Neural cell (in vitro differentiated cells): Measurements from ENCODE around the gene SKOR2. TPM values are rescaled to one million over a fixed set of nuclear protein-coding genes. Genes with fewer than 3 reads are reported as not detected.

Experiments used
- H2AFZ ChIP-seq: fragments of 200-600, 300-800 bp; sonication (generic), shearing (Covaris generic); 2 replicates; pipeline ENCODE4 v1.6.0; 2014; ENCODE audit warnings: low read depth, mild to moderate bottlenecking, antibody characterized with exemption, low read length, moderate library complexity
- H3F3A ChIP-seq: fragments of 200-600 bp; shearing (Covaris generic); 2 replicates; pipeline ENCODE4 v1.6.1; 2016; ENCODE audit warnings: mild to moderate bottlenecking, moderate library complexity, mixed read lengths, antibody characterized with exemption, low read length; ENCODE audit not compliant: insufficient read depth, poor library complexity, severe bottlenecking
- H3K27ac ChIP-seq: fragments of 200-600, 300-800 bp; sonication (generic), shearing (Covaris generic); 2 replicates; pipeline ENCODE4 v1.5.1; 2014; ENCODE audit warnings: mild to moderate bottlenecking, low read length, moderate library complexity
- H3K27me3 ChIP-seq: fragments of 300-800, 200-600 bp; sonication (generic), shearing (Covaris generic); 2 replicates; pipeline ENCODE4 v1.6.0; 2014; ENCODE audit warnings: mild to moderate bottlenecking, low read depth, low read length, moderate library complexity; ENCODE audit not compliant: insufficient read depth
- H3K36me3 ChIP-seq: fragments of 300-800, 200-600 bp; sonication (generic), shearing (Covaris generic); 2 replicates; pipeline ENCODE4 v1.5.1; 2014; ENCODE audit warnings: mild to moderate bottlenecking, antibody characterized with exemption, low read length, moderate library complexity; ENCODE audit not compliant: insufficient read depth
- H3K4me2 ChIP-seq: fragments of 300-800, 200-600 bp; sonication (generic), shearing (Covaris generic); 2 replicates; pipeline ENCODE4 v1.6.0; 2014; ENCODE audit warnings: mild to moderate bottlenecking, low read length
- H3K4me3 ChIP-seq: fragments of 300-800, 200-600 bp; sonication (generic), shearing (Covaris generic); 2 replicates; pipeline ENCODE4 v1.5.1; 2014; ENCODE audit warnings: mild to moderate bottlenecking, low read length, moderate library complexity
- H3K79me2 ChIP-seq: fragments of 200-600 bp; shearing (Covaris generic); replicated peaks from 2 replicates; pipeline ENCODE4 v1.6.0; 2014; ENCODE audit warnings: mild to moderate bottlenecking, low read length, moderate library complexity; ENCODE audit not compliant: insufficient read depth
- H3K9ac ChIP-seq: fragments of 300-800, 200-600 bp; sonication (generic), shearing (Covaris generic); 2 replicates; pipeline ENCODE4 v1.6.1; 2016; ENCODE audit warnings: mild to moderate bottlenecking, low read length, mixed read lengths
- H3K9me2 ChIP-seq: fragments of 200-600 bp; shearing (Covaris generic); 2 replicates; pipeline ENCODE4 v1.6.1; 2016; ENCODE audit warnings: mild to moderate bottlenecking, low read length, mixed read lengths; ENCODE audit not compliant: insufficient read depth
- H3K9me3 ChIP-seq: fragments of 200-600, 300-800 bp; sonication (generic), shearing (Covaris generic); 2 replicates; pipeline ENCODE4 v1.6.1; 2016; ENCODE audit warnings: mild to moderate bottlenecking, mixed run types, low read length, moderate library complexity, mixed read lengths
- H4K20me1 ChIP-seq: fragments of 200-600 bp; shearing (Covaris generic); 2 replicates; pipeline ENCODE4 v1.6.1; 2016; ENCODE audit warnings: mild to moderate bottlenecking, mixed run types; ENCODE audit not compliant: insufficient read depth
- EP300 ChIP-seq: fragments of 450-650 bp; conservative IDR thresholded peaks from 2 replicates; pipeline ENCODE4 v1.6.1; 2014; ENCODE audit warnings: antibody characterized with exemption, mild to moderate bottlenecking, moderate library complexity; ENCODE audit not compliant: poor library complexity, severe bottlenecking
- EZH2 ChIP-seq: fragments of 200-600, 300-800 bp; shearing (Covaris generic), sonication (generic); IDR thresholded peaks from 2 replicates; pipeline ENCODE4 v1.6.1; 2014; ENCODE audit warnings: antibody characterized with exemption, low read length, borderline replicate concordance, mild to moderate bottlenecking; ENCODE audit not compliant: insufficient read depth, poor library complexity, severe bottlenecking
- MXI1 ChIP-seq: fragments of 450-650 bp; conservative IDR thresholded peaks from 2 replicates; pipeline ENCODE4 v1.6.1; 2014; ENCODE audit warnings: antibody characterized with exemption, mild to moderate bottlenecking; ENCODE audit not compliant: poor library complexity, severe bottlenecking
- POLR2AphosphoS5 ChIP-seq: IDR thresholded peaks from 2 replicates; pipeline ENCODE4 v1.6.1; 2012
- RAD21 ChIP-seq: fragments of 450-650 bp; conservative IDR thresholded peaks from 2 replicates; pipeline ENCODE4 v1.6.1; 2014; ENCODE audit warnings: antibody characterized with exemption, mild to moderate bottlenecking, moderate library complexity
- SMC3 ChIP-seq: fragments of 450-650 bp; conservative IDR thresholded peaks from 2 replicates; pipeline ENCODE4 v1.6.1; 2014; ENCODE audit warnings: antibody characterized with exemption, mild to moderate bottlenecking, moderate library complexity; ENCODE audit not compliant: poor library complexity
- TAF1 ChIP-seq: IDR thresholded peaks from 2 replicates; pipeline ENCODE4 v1.6.1; 2012; ENCODE audit warnings: low read depth
- polyA plus RNA-seq: library from polyadenylated mRNA; depleted of rRNA; stranded (reverse); fragments of >200 nt; gene quantifications from 2 replicates; pipeline ENCODE4 v1.2.3, GENCODE V29; 2014
- TF ChIP-seq, protein P1 (sequence below): IDR thresholded peaks from 2 replicates; pipeline ENCODE4 v1.6.1; 2012; ENCODE audit warnings: borderline replicate concordance
- TF ChIP-seq, protein P2 (sequence below): fragments of 450-650 bp; IDR thresholded peaks from 2 replicates; pipeline ENCODE4 v1.5.1; 2014; ENCODE audit warnings: antibody characterized with exemption, mild to moderate bottlenecking, moderate library complexity; ENCODE audit not compliant: poor library complexity, severe bottlenecking

Gene SKOR2
- polyA plus RNA-seq, 1 donor from 2014 or later, result not detected

DNA sequence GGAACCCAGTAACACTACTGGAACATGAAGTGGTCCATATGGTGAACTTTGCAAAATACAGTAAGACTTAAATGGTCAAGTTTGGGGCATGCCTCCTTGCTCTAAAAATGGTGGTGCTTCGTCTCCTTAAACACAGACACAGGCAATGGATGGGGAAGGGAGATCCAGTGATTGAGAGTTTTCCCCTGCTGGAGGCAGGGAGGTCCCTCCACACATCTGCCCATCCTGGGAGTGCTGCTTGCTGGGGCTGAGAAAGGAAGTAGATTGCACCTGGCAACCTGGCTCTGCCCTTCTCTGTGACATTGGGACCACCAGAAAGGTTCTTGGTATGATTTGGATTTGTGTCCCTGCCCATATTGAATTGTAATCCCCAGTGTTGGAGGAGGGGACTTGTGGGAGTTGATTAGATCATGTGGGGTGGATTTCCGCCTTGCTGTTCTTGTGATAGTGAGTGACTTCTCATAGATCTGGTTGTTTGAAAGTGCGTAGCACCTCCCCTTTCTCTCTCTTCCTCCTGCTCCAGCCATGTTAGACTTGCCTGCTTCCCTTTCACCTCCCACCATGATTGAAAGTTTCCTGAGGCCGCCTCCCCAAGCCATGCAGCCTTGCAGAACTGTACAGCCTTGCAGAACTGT is 35.4 kb upstream of the SKOR2 start:
- no peak overlapping the region for H3K9ac ChIP-seq
- no peak overlapping the region for H3K27ac ChIP-seq
- TF ChIP-seq, protein P1, sequence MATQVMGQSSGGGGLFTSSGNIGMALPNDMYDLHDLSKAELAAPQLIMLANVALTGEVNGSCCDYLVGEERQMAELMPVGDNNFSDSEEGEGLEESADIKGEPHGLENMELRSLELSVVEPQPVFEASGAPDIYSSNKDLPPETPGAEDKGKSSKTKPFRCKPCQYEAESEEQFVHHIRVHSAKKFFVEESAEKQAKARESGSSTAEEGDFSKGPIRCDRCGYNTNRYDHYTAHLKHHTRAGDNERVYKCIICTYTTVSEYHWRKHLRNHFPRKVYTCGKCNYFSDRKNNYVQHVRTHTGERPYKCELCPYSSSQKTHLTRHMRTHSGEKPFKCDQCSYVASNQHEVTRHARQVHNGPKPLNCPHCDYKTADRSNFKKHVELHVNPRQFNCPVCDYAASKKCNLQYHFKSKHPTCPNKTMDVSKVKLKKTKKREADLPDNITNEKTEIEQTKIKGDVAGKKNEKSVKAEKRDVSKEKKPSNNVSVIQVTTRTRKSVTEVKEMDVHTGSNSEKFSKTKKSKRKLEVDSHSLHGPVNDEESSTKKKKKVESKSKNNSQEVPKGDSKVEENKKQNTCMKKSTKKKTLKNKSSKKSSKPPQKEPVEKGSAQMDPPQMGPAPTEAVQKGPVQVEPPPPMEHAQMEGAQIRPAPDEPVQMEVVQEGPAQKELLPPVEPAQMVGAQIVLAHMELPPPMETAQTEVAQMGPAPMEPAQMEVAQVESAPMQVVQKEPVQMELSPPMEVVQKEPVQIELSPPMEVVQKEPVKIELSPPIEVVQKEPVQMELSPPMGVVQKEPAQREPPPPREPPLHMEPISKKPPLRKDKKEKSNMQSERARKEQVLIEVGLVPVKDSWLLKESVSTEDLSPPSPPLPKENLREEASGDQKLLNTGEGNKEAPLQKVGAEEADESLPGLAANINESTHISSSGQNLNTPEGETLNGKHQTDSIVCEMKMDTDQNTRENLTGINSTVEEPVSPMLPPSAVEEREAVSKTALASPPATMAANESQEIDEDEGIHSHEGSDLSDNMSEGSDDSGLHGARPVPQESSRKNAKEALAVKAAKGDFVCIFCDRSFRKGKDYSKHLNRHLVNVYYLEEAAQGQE, result no peak
- TF ChIP-seq, protein P2, sequence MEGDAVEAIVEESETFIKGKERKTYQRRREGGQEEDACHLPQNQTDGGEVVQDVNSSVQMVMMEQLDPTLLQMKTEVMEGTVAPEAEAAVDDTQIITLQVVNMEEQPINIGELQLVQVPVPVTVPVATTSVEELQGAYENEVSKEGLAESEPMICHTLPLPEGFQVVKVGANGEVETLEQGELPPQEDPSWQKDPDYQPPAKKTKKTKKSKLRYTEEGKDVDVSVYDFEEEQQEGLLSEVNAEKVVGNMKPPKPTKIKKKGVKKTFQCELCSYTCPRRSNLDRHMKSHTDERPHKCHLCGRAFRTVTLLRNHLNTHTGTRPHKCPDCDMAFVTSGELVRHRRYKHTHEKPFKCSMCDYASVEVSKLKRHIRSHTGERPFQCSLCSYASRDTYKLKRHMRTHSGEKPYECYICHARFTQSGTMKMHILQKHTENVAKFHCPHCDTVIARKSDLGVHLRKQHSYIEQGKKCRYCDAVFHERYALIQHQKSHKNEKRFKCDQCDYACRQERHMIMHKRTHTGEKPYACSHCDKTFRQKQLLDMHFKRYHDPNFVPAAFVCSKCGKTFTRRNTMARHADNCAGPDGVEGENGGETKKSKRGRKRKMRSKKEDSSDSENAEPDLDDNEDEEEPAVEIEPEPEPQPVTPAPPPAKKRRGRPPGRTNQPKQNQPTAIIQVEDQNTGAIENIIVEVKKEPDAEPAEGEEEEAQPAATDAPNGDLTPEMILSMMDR, result no peak
- TF ChIP-seq EP300 (no peak), SMC3 (no peak), RAD21 (no peak), TAF1 (no peak), MXI1 (no peak), EZH2 (no peak), POLR2AphosphoS5 (no peak)
- H4K20me1 ChIP-seq, result no peaks in the 10 kb centered on the region
- H3F3A ChIP-seq, result no peaks in the 10 kb centered on the region
- no peaks in the 10 kb centered on the region for H3K79me2 ChIP-seq
- H3K9me2 ChIP-seq, result no peaks in the 10 kb centered on the region
- H3K36me3 ChIP-seq, result no peaks in the 10 kb centered on the region
- no peak overlapping the region for H3K4me2 ChIP-seq
- no peaks in the 10 kb centered on the region for H3K27me3 ChIP-seq
- no peak overlapping the region for H2AFZ ChIP-seq
- H3K9me3 ChIP-seq, result no peaks in the 10 kb centered on the region
- no peak overlapping the region for H3K4me3 ChIP-seq

DNA sequence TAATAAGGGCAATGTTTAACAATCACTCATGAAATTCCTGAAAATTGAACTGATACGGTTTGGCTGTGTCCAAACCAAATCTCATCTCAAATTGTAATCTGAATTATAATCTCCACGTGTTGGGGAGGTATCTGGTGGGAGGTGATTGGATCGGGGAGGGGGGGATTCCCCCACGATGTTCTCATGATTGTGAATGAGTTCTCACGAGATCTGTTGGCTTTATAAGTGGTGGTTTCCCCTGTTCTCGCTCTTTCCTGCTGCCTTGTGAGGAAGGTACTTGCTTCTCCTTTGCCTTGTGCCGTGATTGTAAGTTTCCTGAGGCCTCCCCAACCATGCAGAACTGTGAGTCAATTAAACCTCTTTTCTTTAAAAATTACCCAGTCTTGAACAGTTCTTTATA is 34.0 kb upstream of the SKOR2 start:
- Histone ChIP-seq H4K20me1 (no peaks in the 10 kb centered on the region), H3F3A (no peaks in the 10 kb centered on the region)

More for the DNA sequence above, 34.0 kb upstream of the SKOR2 start:
- Histone ChIP-seq H3K36me3 (no peaks in the 10 kb centered on the region), H3K4me2 (no peak overlapping the region), H2AFZ (no peak overlapping the region), H3K9me2 (no peaks in the 10 kb centered on the region), H3K4me3 (no peak overlapping the region), H3K27ac (no peak overlapping the region), H3K79me2 (no peaks in the 10 kb centered on the region), H3K27me3 (no peaks in the 10 kb centered on the region), H3K9me3 (no peaks in the 10 kb centered on the region), H3K9ac (no peak overlapping the region)
- TF ChIP-seq, protein P2, result no peak
- no peak for TF ChIP-seq EZH2
- TF ChIP-seq MXI1, result no peak
- no peak for TF ChIP-seq SMC3
- no peak for TF ChIP-seq POLR2AphosphoS5
- TF ChIP-seq, protein P1, result no peak
- no peak for TF ChIP-seq EP300
- no peak for TF ChIP-seq TAF1
- no peak for TF ChIP-seq RAD21
